Common myeloid progenitor, CD34-positive (primary cell): ENCODE measurements around the gene DNAH3.

ENCODE experiments used
- CTCF ChIA-PET: fragments of 350-600 bp; sonication (Branson Sonifier 250); formaldehyde crosslinking; loops from one replicate; lab custom pipeline; 2021; ENCODE audit warnings: antibody characterized with exemption; lab: Charles Lee
- POLR2A ChIA-PET: fragments of 350-600 bp; sonication (Branson Sonifier 250); formaldehyde crosslinking; loops from one replicate; lab custom pipeline; 2021; ENCODE audit warnings: antibody characterized with exemption; lab: Charles Lee
- DNase-seq, 3 donors: peaks; one replicate each; pipeline versions ENCODE4 v3.0.0 to v3.0.0-alpha.2; 2013
- H3K27ac ChIP-seq, 2 experiments: 1 replicate in 1 of 2; 2 replicates in 1 of 2; pipeline ENCODE4 v1.7.0; 2013; ENCODE audit warnings: inconsistent platforms in 2 of 2, low read length in 2 of 2, mild to moderate bottlenecking in 2 of 2, low read depth in 1 of 2, moderate library complexity in 1 of 2; ENCODE audit not compliant: severe bottlenecking in 2 of 2, insufficient read depth in 1 of 2, poor library complexity in 1 of 2
- H3K27me3 ChIP-seq, 5 experiments: replicated peaks in 2 of 5; 1 replicate in 3 of 5; 2 replicates in 2 of 5; pipeline versions ENCODE4 v1.6.1 to v1.7.0; 2013; ENCODE audit warnings: low read length in 4 of 5, mild to moderate bottlenecking in 2 of 5, moderate library complexity in 2 of 5, inconsistent platforms in 1 of 5; ENCODE audit not compliant: insufficient read depth in 5 of 5, control insufficient read depth in 4 of 5
- H3K36me3 ChIP-seq, 4 experiments: 1 replicate in 2 of 4; 2 replicates in 2 of 4; pipeline versions ENCODE4 v1.6.1 to v1.7.0; 2013; ENCODE audit warnings: low read length in 3 of 4, control low read depth in 1 of 4, mild to moderate bottlenecking in 1 of 4; ENCODE audit not compliant: control insufficient read depth in 4 of 4, insufficient read depth in 4 of 4
- H3K4me1 ChIP-seq, 4 experiments: 1 replicate in 3 of 4; 2 replicates in 1 of 4; pipeline versions ENCODE4 v1.6.1 to v1.7.1; 2013; ENCODE audit warnings: low read length in 3 of 4, mild to moderate bottlenecking in 3 of 4, control low read depth in 1 of 4, inconsistent platforms in 1 of 4, moderate library complexity in 1 of 4; ENCODE audit not compliant: control insufficient read depth in 4 of 4, insufficient read depth in 4 of 4; ENCODE audit errors: control extremely low read depth in 1 of 4
- H3K4me3 ChIP-seq, 7 experiments: 1 replicate in 4 of 7; 2 replicates in 3 of 7; pipeline versions ENCODE4 v1.5.1 to v1.7.0; 2013; ENCODE audit warnings: mild to moderate bottlenecking in 7 of 7, low read length in 6 of 7, moderate library complexity in 6 of 7, inconsistent platforms in 2 of 7, low read depth in 2 of 7, control low read depth in 1 of 7; ENCODE audit not compliant: insufficient read depth in 4 of 7, control insufficient read depth in 1 of 7; ENCODE audit errors: extremely low read depth in 1 of 7
- H3K9me3 ChIP-seq, 5 experiments: 1 replicate in 4 of 5; 2 replicates in 1 of 5; pipeline versions ENCODE4 v1.6.1 to v1.7.1; 2013; ENCODE audit warnings: low read length in 4 of 5, mild to moderate bottlenecking in 2 of 5, inconsistent platforms in 1 of 5, low read depth in 1 of 5, moderate library complexity in 1 of 5; ENCODE audit not compliant: control insufficient read depth in 4 of 5, insufficient read depth in 2 of 5; ENCODE audit errors: control extremely low read depth in 1 of 5
- WGBS: methylation state at CpG from one replicate; pipeline ENCODE4 v1.1.5; 2013; ENCODE audit not compliant: insufficient coverage; 5-methylcytosine and 5-hydroxymethylcytosine counted together

Gene DNAH3

GRCh38 chr16:20910781-20911321, 239.8 kb downstream of the DNAH3 start:
- Histone ChIP-seq H3K9me3 (no peaks in the 10 kb centered on the region), H3K4me1 (peaks cover 12 to 96% (median 70%) of the 10 kb centered on the region in 4 experiments), H3K36me3 (peaks cover 0 to 4% (median 1%) of the 10 kb centered on the region in 4 experiments), H3K27ac (peak overlapping the region; percentile 48 to 73), H3K4me3 (peak overlapping the region in 4 of 7 experiments; percentile 21 to 54 (median 32)), H3K27me3 (no peaks in the 10 kb centered on the region)
- peak; percentile 54 to 81 (median 76) for DNase-seq
- CTCF ChIA-PET, result interaction anchor here (0.6 to 1.7 kb wide), 7 partner anchors 8 to 375 kb away, joined by 3 to 6 read pairs (median 3); partner anchors contain the start of genes ERI2 and REXO5
- POLR2A ChIA-PET, result no interaction called here
- WGBS, result 11% methylated on average over 1 of the region's 2 CpGs

DNA sequence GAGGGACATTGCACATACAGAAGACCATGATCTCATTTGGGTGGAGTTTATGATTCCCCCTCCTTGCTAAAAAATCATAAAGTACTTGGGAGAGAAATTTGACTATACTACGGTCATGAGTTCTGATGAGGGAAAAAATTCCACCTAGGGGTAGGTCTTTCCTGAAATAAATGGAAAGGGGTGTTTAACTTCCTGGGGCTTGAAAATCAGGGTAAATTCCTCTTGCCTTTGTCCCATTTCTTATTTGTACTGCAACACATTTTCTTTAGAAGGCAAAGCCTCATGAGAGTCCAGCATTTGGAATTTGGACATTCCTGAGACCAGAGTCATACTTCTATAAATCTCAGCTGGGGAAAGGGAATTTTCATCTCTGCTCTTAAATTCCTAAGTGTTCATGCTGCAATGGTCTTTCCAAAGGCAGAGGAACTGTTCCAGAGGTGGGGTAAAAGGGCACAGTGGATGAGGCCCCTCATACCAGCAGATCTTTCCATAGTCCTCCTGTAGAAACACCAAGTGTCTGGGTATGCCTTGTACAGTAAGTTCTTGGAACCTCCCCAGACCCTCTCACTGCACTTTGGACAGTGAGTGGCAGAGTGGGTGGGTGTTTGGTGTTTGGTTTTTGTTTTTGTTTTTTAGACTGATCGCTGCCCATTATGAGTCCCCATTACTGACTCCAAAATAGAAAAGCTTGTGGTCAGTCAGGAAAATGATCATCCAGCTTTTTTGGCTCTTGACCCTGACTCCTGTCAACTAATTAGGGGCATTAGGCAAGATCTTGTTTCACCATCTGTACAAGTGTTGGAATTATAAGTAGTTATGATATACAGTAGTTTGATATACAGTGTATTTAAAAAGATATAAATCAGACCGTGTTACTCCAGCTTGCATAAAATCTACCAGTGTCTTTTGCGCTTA, 244.0 kb downstream of the DNAH3 start:
- no peaks in the 10 kb centered on the region for H3K27me3 ChIP-seq
- H3K4me3 ChIP-seq, result peak overlapping the region in 1 of 7 experiments; percentile 6
- POLR2A ChIA-PET, result no interaction called here
- no peak overlapping the region for H3K27ac ChIP-seq
- no peak for DNase-seq
- H3K9me3 ChIP-seq, result no peaks in the 10 kb centered on the region
- CTCF ChIA-PET, result interaction anchor here (0.8 to 3.2 kb wide), 4 partner anchors 56 to 100 kb away, joined by 3 to 14 read pairs (median 4); no protein-coding TSS in a partner anchor
- peaks cover 43 to 99% (median 87%) of the 10 kb centered on the region in 4 experiments for H3K4me1 ChIP-seq
- peaks cover 0 to 4% (median 0%) of the 10 kb centered on the region in 4 experiments for H3K36me3 ChIP-seq
- WGBS, result 100% methylated on average over 3 of the region's 4 CpGs

- H3K27ac ChIP-seq, result no peak overlapping the region
- 100% methylated on average over 1 of the region's 3 CpGs for WGBS
- peaks cover 39 to 96% (median 86%) of the 10 kb centered on the region in 4 experiments for H3K4me1 ChIP-seq
- POLR2A ChIA-PET, result no interaction called here
- no peak overlapping the region for H3K4me3 ChIP-seq
- CTCF ChIA-PET, result interaction anchor here (1.2 to 3.2 kb wide), 2 partner anchors 11 to 55 kb away, joined by 4 to 14 read pairs; no protein-coding TSS in a partner anchor
- H3K27me3 ChIP-seq, result no peaks in the 10 kb centered on the region
- DNase-seq, result no peak
- H3K9me3 ChIP-seq, result no peaks in the 10 kb centered on the region
- H3K36me3 ChIP-seq, result peaks cover 0 to 4% (median 0%) of the 10 kb centered on the region in 4 experiments
Measured at GRCh38 chr16:20905576-20905975, 245.1 kb downstream of the DNAH3 start.

- WGBS, result no CpG with 5 or more reads among the region's 3 CpGs
- CTCF ChIA-PET, result interaction anchor here (0.9 to 3.2 kb wide), 5 partner anchors 12 to 54 kb away, joined by 3 to 14 read pairs (median 3); no protein-coding TSS in a partner anchor
- peak overlapping the region in 4 of 7 experiments; percentile 2 to 93 (median 49) for H3K4me3 ChIP-seq
- H3K27ac ChIP-seq, result peak overlapping the region in 1 of 2 experiments; percentile 78
- no peaks in the 10 kb centered on the region for H3K27me3 ChIP-seq
- H3K4me1 ChIP-seq, result peaks cover 39 to 89% (median 84%) of the 10 kb centered on the region in 4 experiments
- H3K9me3 ChIP-seq, result no peaks in the 10 kb centered on the region
- POLR2A ChIA-PET, result interaction anchor here (0.6 kb wide), 1 partner anchor 124 kb away, joined by 4 read pairs; no protein-coding TSS in a partner anchor
- peak; percentile 93 to 96 (median 95) for DNase-seq
- peaks cover 0 to 4% (median 0%) of the 10 kb centered on the region in 4 experiments for H3K36me3 ChIP-seq
Measured at GRCh38 chr16:20904507-20905081, 246.1 kb downstream of the DNAH3 start.

DNA sequence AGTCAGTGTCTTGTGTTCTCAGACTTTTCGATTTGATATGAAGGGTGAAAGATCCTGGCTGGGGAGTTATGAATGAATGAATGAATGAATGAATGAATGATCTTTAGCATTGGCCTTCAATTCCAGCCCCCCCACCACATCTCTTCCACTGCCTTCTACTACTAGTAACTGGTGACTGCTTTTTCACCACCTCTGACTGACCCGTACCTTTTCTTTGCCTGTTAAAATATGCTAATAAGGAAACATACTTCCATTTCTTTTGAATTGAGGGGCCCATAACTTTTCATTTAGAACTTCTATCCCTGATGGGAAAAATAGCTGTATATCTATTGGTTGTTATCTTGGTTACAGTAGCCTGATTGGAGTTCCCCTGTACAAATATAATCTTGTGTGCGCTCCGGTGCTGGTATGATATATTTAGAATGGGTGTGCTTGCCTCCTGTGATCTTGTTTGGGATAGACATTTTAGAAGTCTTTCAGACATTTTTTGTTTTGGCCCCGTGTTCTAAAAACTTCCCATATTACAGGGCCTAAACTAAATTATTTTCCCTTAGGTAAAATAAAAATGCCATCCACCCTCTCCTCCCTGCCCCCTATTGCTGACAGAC, 246.6 kb downstream of the DNAH3 start:
- H3K36me3 ChIP-seq, result peaks cover 0 to 4% (median 0%) of the 10 kb centered on the region in 4 experiments
- H3K4me1 ChIP-seq, result peaks cover 42 to 89% (median 84%) of the 10 kb centered on the region in 4 experiments
- WGBS, result no CpG with 5 or more reads among the region's 5 CpGs
- H3K9me3 ChIP-seq, result no peaks in the 10 kb centered on the region
- DNase-seq, result peak in 2 of 3 donors; percentile 13 to 31
- ChIA-PET CTCF (interaction anchor here (0.7 to 3.2 kb wide), 5 partner anchors 20 to 97 kb away, joined by 3 to 14 read pairs (median 3); partner anchors contain the start of genes ERI2 and REXO5), POLR2A (interaction anchor here (0.6 kb wide), 1 partner anchor 124 kb away, joined by 4 read pairs; no protein-coding TSS in a partner anchor)
- peak overlapping the region; percentile 10 to 78 for H3K27ac ChIP-seq
- H3K27me3 ChIP-seq, result no peaks in the 10 kb centered on the region
- H3K4me3 ChIP-seq, result peak overlapping the region in 4 of 7 experiments; percentile 23 to 93 (median 49)
